ENCODE data around the gene NTRK1. TPM values are rescaled to one million over a fixed set of nuclear protein-coding genes. Genes with fewer than 3 reads are reported as not detected.

The NTRK1 gene
- total RNA-seq, 1 donor from 2014 or later: 54.3 TPM

DNA sequence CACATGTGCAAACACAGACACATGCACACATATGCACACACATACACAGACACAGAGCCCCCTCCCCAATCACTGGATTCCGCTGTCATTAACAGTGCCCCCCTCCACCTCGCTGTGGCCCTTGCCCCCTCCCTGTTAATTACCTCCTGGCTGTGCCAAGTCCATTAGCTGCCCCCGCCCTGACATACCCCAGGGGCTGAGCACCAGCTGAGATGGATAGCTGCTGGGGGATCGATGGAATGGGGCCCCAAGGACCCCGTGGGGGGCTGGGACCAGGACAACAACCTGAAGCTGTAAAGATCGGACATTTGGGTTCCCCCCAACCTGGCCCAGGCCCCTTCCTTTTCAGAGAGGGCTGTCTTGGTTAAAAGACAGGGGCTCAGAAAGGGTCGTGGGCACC lies 23.3 kb downstream of the NTRK1 start:
- peaks cover 6% of the 10 kb centered on the region for H3K27me3 Mint-ChIP-seq
- peaks cover 4% of the 10 kb centered on the region for H3K4me1 Mint-ChIP-seq
- no peak overlapping the region for H3K27ac Mint-ChIP-seq
- intact Hi-C loops (cut with micrococcal nuclease): no loop called here
- H3K9me3 Mint-ChIP-seq: no peaks in the 10 kb centered on the region
- H3K4me3 Mint-ChIP-seq: no peak overlapping the region
- peaks cover 17% of the 10 kb centered on the region for H3K36me3 Mint-ChIP-seq (ENCODE audit: low read depth)
- no peak for DNase-seq

DNA sequence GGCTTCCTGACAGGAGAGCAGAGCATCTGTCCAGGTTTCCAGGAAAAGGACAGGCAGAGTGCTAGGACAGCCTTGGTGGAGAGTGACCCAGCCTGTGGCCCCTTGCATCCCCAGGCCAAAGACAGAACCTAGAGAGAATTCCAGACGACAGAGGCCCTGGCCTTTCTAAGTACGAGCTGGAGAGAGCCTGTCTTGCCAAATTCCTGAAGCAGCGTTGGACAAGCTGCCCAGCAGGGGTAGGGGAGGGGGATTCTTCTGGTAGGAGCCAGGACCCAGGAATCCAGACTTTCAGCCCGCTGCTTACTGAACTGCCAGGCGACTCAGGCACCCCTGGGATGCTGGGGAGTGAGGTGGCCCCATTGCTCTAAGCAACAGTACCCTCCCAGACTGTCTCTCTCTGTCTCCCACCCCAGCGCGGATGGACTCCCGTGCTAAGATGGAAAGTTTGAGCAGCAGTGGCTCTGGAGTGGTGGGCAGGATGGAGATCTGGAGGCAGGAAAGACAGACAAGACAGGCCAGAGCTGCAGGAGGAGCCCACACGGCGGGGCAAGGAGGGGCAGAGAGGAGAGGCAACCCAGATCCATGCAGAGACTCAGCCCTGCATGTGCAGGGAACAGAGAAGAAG lies 24.0 kb downstream of the NTRK1 start:
- Mint-ChIP-seq H3K9me3 (no peaks in the 10 kb centered on the region), H3K4me3 (no peak overlapping the region), H3K4me1 (peaks cover 4% of the 10 kb centered on the region), H3K27ac (no peak overlapping the region), H3K27me3 (peaks cover 8% of the 10 kb centered on the region), H3K36me3 (ENCODE audit: low read depth) (peaks cover 17% of the 10 kb centered on the region)
- no peak for DNase-seq
- intact Hi-C loops (cut with micrococcal nuclease): no loop called here

DNA sequence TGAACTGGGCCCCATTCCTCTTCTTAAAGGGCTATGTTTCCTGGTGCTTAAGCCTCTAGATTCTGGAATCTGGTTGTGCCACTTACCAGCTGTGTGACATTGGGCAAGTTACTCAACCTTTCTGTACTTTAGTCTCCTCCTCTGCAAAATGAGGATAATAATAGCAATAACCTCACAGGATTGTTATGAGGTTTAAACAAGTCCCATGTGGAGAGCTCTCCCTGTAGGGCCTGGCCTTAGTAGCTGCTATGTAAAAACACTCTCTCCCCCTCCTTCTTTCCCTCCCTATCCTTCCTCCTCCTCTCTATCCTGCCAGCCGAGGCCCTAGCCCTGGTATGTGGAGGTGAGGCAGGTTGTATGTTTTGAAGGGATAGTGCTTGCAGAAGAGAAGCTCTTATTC lies 24.6 kb downstream of the NTRK1 start:
- DNase-seq: no peak
- peaks cover 11% of the 10 kb centered on the region for H3K27me3 Mint-ChIP-seq
- peaks cover 9% of the 10 kb centered on the region for H3K4me1 Mint-ChIP-seq
- no peak overlapping the region for H3K27ac Mint-ChIP-seq
- H3K36me3 Mint-ChIP-seq (ENCODE audit: low read depth): peaks cover 15% of the 10 kb centered on the region
- no peak overlapping the region for H3K4me3 Mint-ChIP-seq
- intact Hi-C loops (cut with micrococcal nuclease): no loop called here
- no peaks in the 10 kb centered on the region for H3K9me3 Mint-ChIP-seq

DNA sequence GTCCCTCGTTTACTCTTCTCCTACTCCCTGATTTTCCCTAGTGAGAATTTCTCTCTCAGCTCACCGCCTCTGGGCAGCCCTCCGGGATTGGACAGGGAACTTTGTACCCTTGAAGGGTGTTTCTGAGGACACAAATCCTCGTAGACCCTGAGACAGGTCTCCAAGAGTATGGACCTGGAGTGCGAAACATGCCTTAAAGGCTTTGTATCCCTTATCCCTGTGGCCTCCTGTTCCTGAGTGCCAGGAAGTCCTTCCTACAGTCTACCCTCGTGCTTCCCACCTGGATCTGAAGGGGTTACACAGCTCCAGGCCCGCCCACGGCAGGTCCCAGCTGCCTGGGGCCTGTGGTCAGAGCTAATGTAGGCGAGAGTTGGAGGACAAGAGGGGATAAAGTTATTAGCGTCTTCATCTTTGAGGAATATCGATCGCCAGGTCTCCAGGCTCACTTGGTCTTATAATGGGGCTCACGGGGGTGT lies 25.3 kb downstream of the NTRK1 start:
- no peak overlapping the region for H3K4me3 Mint-ChIP-seq
- intact Hi-C loops (cut with micrococcal nuclease): no loop called here
- DNase-seq: no peak
- peaks cover 14% of the 10 kb centered on the region for H3K36me3 Mint-ChIP-seq (ENCODE audit: low read depth)
- H3K4me1 Mint-ChIP-seq: peaks cover 9% of the 10 kb centered on the region
- peaks cover 14% of the 10 kb centered on the region for H3K27me3 Mint-ChIP-seq
- H3K9me3 Mint-ChIP-seq: no peaks in the 10 kb centered on the region
- no peak overlapping the region for H3K27ac Mint-ChIP-seq

DNA sequence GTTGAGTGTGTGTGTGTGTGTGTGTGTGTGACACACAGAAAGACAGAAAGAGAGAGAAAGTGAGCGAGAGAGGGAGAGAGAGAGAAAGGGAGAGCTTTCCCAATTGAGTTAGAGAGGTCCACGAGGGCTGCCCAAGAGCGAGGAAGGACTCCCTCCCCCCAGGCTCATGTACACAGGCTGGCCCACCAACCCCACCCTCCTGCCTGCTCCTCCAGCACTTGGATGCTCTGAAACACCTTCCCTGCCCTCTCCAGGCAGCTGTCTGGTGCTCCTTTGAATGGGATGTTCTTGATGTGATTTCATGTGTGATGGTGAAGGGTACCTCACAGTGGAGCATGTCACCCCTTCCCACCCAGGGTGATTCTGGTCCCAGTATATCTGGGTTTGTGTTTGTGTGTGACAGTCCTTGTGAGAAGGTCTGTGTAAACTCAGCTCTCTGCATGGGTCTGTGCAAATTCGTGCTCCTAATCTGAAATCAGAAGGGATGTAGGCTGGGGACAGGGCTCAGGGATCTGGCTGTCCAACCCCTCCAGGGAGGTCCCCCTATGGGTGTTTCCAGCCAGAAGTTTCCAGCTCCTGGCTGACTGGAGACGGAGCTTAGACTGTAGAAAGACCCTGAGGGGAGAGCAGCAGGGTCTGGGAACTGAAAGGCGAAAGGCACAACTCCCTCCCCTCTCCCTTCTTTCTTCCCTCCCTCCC lies 26.1 kb downstream of the NTRK1 start:
- intact Hi-C loops (cut with micrococcal nuclease): no loop called here
- H3K27me3 Mint-ChIP-seq: peaks cover 22% of the 10 kb centered on the region
- H3K27ac Mint-ChIP-seq: no peak overlapping the region
- H3K4me1 Mint-ChIP-seq: peaks cover 10% of the 10 kb centered on the region
- H3K4me3 Mint-ChIP-seq: no peak overlapping the region
- peaks cover 12% of the 10 kb centered on the region for H3K36me3 Mint-ChIP-seq (ENCODE audit: low read depth)
- H3K9me3 Mint-ChIP-seq: no peaks in the 10 kb centered on the region
- no peak for DNase-seq

DNA sequence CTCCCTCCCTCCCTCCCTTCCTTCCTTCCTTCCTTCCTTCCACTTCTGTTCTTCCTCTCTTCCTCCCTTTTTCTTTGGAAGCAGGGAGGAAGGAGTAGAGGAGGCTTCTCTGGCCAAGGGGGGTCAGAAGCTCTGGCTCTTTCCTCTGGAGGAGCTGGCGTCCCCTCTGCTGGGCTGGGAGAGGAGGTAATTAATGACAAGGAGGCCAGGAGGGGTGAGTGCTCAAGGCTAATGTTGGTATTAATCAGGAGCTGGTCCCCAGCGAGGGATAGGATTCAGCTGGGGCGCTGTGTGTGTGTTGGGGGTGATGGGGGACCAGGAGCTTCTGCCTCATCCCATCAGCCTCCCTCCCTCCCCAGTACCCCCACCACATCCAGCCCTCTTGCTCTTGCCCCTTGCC lies 26.7 kb downstream of the NTRK1 start:
- no peak for DNase-seq

DNA sequence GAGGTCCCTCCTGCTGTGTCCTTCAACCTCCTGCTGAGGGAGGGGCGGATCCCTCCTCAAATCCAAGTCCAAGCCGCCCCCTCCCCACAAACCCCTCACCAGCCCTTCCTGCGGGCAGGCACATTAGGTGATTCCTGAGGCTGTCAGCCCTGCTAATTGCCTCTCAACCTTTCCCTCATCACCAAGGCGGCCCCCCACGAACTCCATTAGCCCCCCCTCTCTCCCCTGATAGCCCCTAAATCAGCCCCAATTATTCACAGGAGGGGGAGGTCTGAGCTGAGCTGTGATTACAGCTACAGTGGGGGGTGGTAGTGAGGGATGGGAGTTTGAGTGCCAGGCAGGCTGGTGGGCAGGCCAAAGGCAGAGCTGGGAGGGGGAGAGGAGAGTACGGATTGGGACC lies 27.1 kb downstream of the NTRK1 start:
- Mint-ChIP-seq H3K4me3 (no peak overlapping the region), H3K4me1 (peaks cover 14% of the 10 kb centered on the region), H3K36me3 (ENCODE audit: low read depth) (peaks cover 8% of the 10 kb centered on the region), H3K27ac (no peak overlapping the region), H3K27me3 (peaks cover 24% of the 10 kb centered on the region), H3K9me3 (no peaks in the 10 kb centered on the region)
- no peak for DNase-seq
- intact Hi-C loops (cut with micrococcal nuclease): no loop called here

More for the DNA sequence above, 26.7 kb downstream of the NTRK1 start:
- no peak overlapping the region for H3K27ac Mint-ChIP-seq
- H3K27me3 Mint-ChIP-seq: peaks cover 24% of the 10 kb centered on the region
- H3K4me3 Mint-ChIP-seq: no peak overlapping the region
- peaks cover 14% of the 10 kb centered on the region for H3K4me1 Mint-ChIP-seq
- peaks cover 8% of the 10 kb centered on the region for H3K36me3 Mint-ChIP-seq (ENCODE audit: low read depth)
- H3K9me3 Mint-ChIP-seq: no peaks in the 10 kb centered on the region
- intact Hi-C loops (cut with micrococcal nuclease): no loop called here

DNA sequence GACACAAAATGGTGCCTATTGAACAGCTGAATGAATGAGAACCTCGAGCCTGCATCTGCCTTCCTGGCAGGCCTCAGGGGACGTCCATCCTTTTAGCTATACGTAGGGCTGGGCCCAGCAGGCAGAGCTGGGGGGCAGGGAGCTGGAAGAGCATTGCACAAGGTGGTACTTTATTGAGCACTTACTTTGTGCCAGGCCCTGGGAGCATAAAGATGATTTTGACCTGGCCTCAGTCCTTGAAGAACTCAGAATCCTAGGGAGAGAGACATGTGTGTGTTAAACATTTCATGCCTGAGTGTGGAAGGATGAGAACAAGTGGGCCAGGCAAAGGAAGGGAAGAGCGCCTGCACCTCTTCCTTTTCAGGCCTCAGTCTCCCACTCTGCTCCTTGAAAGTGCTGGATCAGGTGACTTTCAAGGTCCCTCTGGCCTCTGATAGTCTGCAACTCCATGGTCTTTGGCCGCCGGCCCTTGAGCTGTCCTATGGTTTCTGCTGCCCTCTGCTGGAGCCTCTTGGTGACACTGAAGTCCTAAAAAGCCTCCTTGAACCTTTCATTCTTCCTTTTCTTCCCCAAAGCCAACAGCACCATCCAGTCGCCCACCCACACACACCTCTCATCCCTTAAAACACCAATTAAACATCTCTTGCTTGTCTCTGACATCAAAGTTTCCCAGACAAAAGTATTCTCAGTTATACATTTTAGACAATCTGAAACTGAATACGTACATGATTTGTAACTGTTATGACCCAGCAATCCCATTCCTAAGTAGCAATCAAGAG lies 29.3 kb downstream of the NTRK1 start:
- H3K27ac Mint-ChIP-seq: no peak overlapping the region
- H3K4me3 Mint-ChIP-seq: no peak overlapping the region
- no peaks in the 10 kb centered on the region for H3K9me3 Mint-ChIP-seq
- intact Hi-C loops (cut with micrococcal nuclease): loop anchor here (1.0 kb wide), 2 partner anchors 51 to 93 kb away; no protein-coding TSS in a partner anchor
- H3K4me1 Mint-ChIP-seq: peaks cover 16% of the 10 kb centered on the region
- H3K36me3 Mint-ChIP-seq (ENCODE audit: low read depth): no peaks in the 10 kb centered on the region
- peaks cover 37% of the 10 kb centered on the region for H3K27me3 Mint-ChIP-seq
- peak; percentile 90 for DNase-seq

DNA sequence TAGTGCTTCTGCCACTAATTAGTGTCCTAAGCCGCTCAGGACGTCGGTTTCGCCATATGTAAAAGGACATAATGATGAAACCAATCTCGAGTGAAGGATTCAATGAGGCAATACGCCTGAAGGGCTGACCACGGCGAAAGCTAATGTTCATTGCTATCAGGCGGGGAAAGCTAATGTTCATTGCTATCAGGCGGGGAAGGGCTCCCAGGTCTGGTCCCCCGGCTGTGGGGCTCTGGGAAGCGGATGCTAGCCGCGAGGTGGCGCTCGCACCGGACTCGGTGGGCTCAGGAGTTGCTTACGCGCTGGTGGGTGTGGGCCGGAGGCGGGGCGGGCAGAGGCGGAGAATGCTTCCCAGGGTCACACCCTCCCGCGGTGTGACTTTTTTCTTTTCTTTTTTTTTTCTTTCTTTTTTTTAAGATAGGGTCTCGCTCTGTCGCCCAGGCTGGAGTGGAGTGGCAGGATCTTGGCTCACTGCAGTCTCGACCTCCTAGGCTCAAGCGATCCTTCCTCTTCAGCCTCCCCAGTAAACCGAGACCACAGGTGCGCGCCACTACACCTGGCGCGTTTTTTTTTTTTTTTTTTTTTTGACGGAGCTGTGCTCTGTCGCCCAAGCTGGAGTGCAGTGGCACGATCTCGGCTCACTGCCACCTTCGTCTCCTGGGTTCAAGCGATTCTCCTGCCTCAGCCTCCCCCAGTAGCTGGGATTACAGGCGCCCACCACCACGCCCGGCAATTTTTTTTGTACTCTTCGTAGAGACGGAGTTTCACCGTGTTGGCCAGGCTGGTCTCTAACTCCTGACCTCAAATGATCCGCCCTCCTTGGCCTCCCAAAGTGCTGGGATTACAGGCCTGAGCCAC lies 31.8 kb downstream of the NTRK1 start:
- Mint-ChIP-seq H3K4me1 (peaks cover 13% of the 10 kb centered on the region), H3K27me3 (peaks cover 36% of the 10 kb centered on the region), H3K4me3 (peak overlapping the region; percentile 66), H3K27ac (no peak overlapping the region), H3K9me3 (no peaks in the 10 kb centered on the region), H3K36me3 (ENCODE audit: low read depth) (no peaks in the 10 kb centered on the region)
- intact Hi-C loops (cut with micrococcal nuclease): loop anchor here (1.0 to 2.0 kb wide), 2 partner anchors 32 to 35 kb away; partner anchors contain the start of gene NTRK1
- peak; percentile 96 for DNase-seq

DNA sequence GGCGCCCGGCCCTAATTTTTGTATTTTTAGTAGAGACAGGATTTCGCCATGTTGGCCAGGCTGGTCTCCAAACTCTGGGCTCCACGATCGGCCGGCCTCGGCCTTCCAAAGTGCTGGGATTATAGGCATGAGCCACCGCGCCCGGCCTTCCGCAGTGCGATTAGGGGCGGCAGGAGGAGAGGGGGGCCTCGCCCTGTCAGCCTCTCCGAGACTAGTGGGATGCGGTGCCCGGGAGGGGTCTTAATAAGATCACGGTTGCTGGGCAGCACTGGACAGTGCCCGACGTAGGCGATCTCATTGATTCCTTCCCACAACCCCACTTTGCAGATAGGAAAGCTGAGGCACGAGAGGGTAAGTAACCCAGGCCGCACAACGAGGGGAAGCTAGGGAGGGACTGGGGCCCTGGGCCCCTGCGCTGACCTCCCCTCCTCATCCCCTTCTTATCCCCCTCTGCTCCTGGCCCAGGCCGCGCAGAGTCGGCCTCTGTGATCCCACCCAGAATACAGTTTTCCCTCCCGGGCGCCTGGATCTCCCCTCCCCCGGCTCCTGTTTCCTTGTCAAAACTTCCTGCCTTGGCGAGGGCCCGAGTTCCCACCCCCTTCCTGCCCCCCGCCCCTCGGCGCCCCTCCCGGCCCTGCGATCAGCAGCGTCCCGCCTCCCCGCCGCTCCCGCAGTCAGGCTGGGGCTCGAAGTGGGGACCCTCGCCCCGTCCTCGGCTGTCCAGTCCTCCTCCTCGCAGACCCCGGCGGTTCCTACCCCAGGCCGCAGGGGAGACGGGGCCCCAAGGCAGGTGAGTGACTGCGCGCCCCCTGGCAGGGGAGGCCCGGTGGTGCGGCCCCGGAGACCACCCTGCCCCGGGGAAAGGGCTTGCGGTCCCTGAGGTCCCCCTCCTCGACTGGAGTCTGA lies 32.6 kb downstream of the NTRK1 start, which contains the start of gene PEAR1:
TSS of gene PEAR1 (plus strand) at position 671 of the 906 bp plus-strand sequence. CDS start 10,209 bp downstream, outside the sequence.
- peaks cover 15% of the 10 kb centered on the region for H3K4me1 Mint-ChIP-seq
- peaks cover 39% of the 10 kb centered on the region for H3K27me3 Mint-ChIP-seq
- peak within 1 kb of the TSS; percentile 66 for H3K4me3 Mint-ChIP-seq
- DNase-seq: no peak
- no peaks in the 10 kb centered on the region for H3K9me3 Mint-ChIP-seq
- no peaks in the 10 kb centered on the region for H3K36me3 Mint-ChIP-seq (ENCODE audit: low read depth)
- intact Hi-C loops (cut with micrococcal nuclease): loop anchor here (2.0 kb wide), 1 partner anchor 32 kb away; the partner anchor contains the start of gene NTRK1
- H3K27ac Mint-ChIP-seq: no peak within 1 kb of the TSS

DNA sequence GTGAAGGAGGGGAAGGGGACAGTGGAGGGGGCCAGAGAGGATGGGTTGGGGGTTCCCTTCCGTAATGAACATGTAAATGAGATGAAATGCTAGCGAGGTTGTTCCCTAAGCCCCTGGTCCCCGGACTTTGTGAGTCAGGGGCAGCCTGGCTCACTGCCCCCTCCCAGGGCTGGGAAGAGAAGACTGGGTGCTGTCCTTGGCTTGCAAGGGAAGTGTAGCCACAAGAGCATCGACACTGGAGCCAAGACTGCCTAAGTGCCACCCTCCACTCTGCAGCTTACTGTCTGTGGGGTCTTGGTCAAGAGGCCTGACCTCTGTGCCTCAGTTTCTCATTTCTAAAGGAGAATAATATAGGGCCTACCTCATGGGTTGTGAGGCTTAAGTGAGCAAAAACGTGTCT lies 33.3 kb downstream of the NTRK1 start:
- no peak for DNase-seq
- peaks cover 21% of the 10 kb centered on the region for H3K4me1 Mint-ChIP-seq
- H3K36me3 Mint-ChIP-seq (ENCODE audit: low read depth): no peaks in the 10 kb centered on the region
- H3K27ac Mint-ChIP-seq: no peak overlapping the region
- H3K27me3 Mint-ChIP-seq: peaks cover 43% of the 10 kb centered on the region
- no peak overlapping the region for H3K4me3 Mint-ChIP-seq
- intact Hi-C loops (cut with micrococcal nuclease): no loop called here
- no peaks in the 10 kb centered on the region for H3K9me3 Mint-ChIP-seq

DNA sequence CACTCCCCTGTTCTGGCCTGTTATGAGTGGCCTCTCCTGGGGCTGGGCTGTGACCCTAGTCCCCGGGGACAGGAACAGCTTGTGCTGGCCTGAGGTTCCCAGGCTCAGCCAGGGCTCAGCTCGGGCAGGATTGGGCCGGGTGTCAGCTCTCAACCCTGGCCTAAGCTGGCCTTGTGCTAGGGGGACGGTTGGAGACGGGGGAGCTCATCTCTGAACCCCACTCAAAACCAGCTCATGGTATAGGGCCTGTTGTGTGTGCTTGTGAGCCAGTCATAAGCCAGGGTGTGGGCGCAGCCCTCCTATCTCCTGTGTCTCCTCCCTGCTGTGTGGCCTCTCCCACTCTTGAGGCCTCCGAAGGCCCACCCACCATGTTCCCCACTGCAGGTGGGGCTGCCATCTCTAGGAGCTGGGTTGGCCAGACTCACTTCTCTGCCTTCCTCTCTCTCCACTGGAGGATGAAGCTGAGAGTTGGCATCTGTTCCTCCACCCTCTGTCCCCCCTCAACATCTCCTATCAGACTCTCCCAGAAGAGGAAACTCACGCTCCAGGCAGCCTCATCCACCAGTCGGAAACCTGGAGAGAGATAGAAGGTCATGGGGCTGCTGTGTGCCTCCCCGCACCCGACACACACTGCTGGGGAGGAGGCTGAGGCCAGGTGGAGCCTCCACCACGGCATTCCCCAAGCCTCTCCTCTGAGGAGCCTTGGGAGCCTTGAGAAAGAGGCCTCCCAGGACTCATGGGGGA lies 34.2 kb downstream of the NTRK1 start:
- H3K4me1 Mint-ChIP-seq: peaks cover 19% of the 10 kb centered on the region
- H3K27me3 Mint-ChIP-seq: peaks cover 43% of the 10 kb centered on the region
- intact Hi-C loops (cut with micrococcal nuclease): no loop called here
- H3K27ac Mint-ChIP-seq: no peak overlapping the region
- no peaks in the 10 kb centered on the region for H3K36me3 Mint-ChIP-seq (ENCODE audit: low read depth)
- no peaks in the 10 kb centered on the region for H3K9me3 Mint-ChIP-seq
- H3K4me3 Mint-ChIP-seq: no peak overlapping the region
- DNase-seq: no peak

All from activated CD4-positive, alpha-beta T cell treated with anti-CD3 and anti-CD28 coated beads, Interleukin-2, amount 10 ng/mL, durations not matched to agents 24 days and 14 days (primary cell).